Stimulated activated CD4-positive, alpha-beta T cell treated with anti-CD3 and anti-CD28 coated beads, Interleukin-2, amount 100 ng/mL, for 48 hours (primary cell): Measurements from ENCODE around the gene PAM16.

Experiments used
- DNase-seq, 2 donors: peaks; one replicate each; pipeline ENCODE4 v3.0.0-alpha.2; 2020

Gene PAM16

GRCh38 chr16:4293181-4293716 lies 57.9 kb downstream of the PAM16 start:
- no peak for DNase-seq

- DNase-seq = no peak
Measured at GRCh38 chr16:4291699-4292098, 59.4 kb downstream of the PAM16 start.
